Lower leg skin (tissue), 3 donors: Measurements from ENCODE around the gene AMN.

Experiments used
- CTCF ChIP-seq, 3 donors: fragments of 450-650 bp; IDR thresholded peaks; one replicate each; pipeline ENCODE4 v1.5.1; 2016; ENCODE audit warnings: antibody characterized with exemption in 3 of 3, mild to moderate bottlenecking in 3 of 3, moderate library complexity in 2 of 3
- POLR2A ChIP-seq, 2 donors: fragments of 450-650 bp; IDR thresholded peaks; one replicate each; pipeline ENCODE4 v1.6.1; 2016 to 2017; ENCODE audit warnings: antibody characterized with exemption in 2 of 2, mild to moderate bottlenecking in 1 of 2, moderate library complexity in 1 of 2

- TF ChIP-seq CTCF (IDR thresholded peaks at IDR 0.05) (no peak), POLR2A (IDR thresholded peaks at IDR 0.05) (no peak)
These were observed 2.0 kb upstream of the AMN start for GRCh38 chr14:102920273-102920997.
